ENCODE data around the gene INPP5A. TPM values are rescaled to one million over a fixed set of nuclear protein-coding genes. Genes with fewer than 3 reads are reported as not detected.

INPP5A gene
- total and polyA plus RNA-seq, 2 of the 13 experiments (the other 11 are each of a cell fraction or from before 2014, with no cell fraction given): 17.5 to 37.9 TPM

- FAIRE-seq: no peak
- H3K4me3 ChIP-seq (replicated peaks in 1 of 3; ENCODE audit: insufficient read depth in 1 of 3, low read depth in 2 of 3, low read length in 3 of 3): no peak overlapping the region
- no peak overlapping the region for H2AFZ ChIP-seq (ENCODE audit: low read length)
- POLR2A ChIA-PET: no interaction called here
- no peak overlapping the region for H3K4me2 ChIP-seq (ENCODE audit: low read depth, low read length)
- no peaks in the 10 kb centered on the region for H3K79me2 ChIP-seq (ENCODE audit: insufficient read depth, low read length)
- in situ Hi-C loops (cut with HindIII; ENCODE audit: extremely low pct_ligation_motif_present, low pct_unique_long_range_greater_than_20kb) (no loop called here), intact Hi-C loops (cut with micrococcal nuclease; ENCODE audit: unreplicated experiment) (no loop called here)
- CTCF ChIA-PET (ENCODE audit: low intra/inter-chr PET ratio, low total read pairs): interaction anchor here (2.3 kb wide), 1 partner anchor 138 kb away, joined by 9 read pairs; no protein-coding TSS in a partner anchor
- no peak overlapping the region for H3K9ac ChIP-seq (ENCODE audit: insufficient read depth, low read depth, low read length)
- peaks cover 15 to 67% of the 10 kb centered on the region in 2 experiments for H3K27me3 ChIP-seq (ENCODE audit: control insufficient read depth in 1 of 2, insufficient read depth in 2 of 2, low read length in 2 of 2)
- no peak for TF ChIP-seq PHF5A (CRISPR knock-in tag; IDR thresholded peaks at IDR 0.05; ENCODE audit: low read depth, unreplicated experiment)
- no peak for TF ChIP-seq SETDB1 (CRISPR knock-in tag; IDR thresholded peaks at IDR 0.05; ENCODE audit: borderline replicate concordance)
- TF ChIP-seq ZFP41 (CRISPR knock-in tag; IDR thresholded peaks at IDR 0.05; ENCODE audit: borderline replicate concordance): no peak
- TF ChIP-seq SRY (CRISPR knock-in tag; IDR thresholded peaks at IDR 0.05): no peak
- TF ChIP-seq GTF2F1 (IDR thresholded peaks at IDR 0.05; ENCODE audit: low read length): no peak
- no peak for TF ChIP-seq CBX1 (IDR thresholded peaks at IDR 0.05; ENCODE audit: low read depth)
- TF ChIP-seq SIX4 (CRISPR knock-in tag; IDR thresholded peaks at IDR 0.05): no peak
- no peak for TF ChIP-seq ZNF558 (CRISPR knock-in tag; IDR thresholded peaks at IDR 0.05; ENCODE audit: borderline replicate concordance)
- no peak for TF ChIP-seq ZSCAN22 (CRISPR knock-in tag; IDR thresholded peaks at IDR 0.05)
- H3K4me1 ChIP-seq (ENCODE audit: insufficient read depth, low read length): no peaks in the 10 kb centered on the region
- no peak for DNase-seq (ENCODE audit: low spot score)
- H3K36me3 ChIP-seq (replicated peaks in 1 of 2; ENCODE audit: control insufficient read depth in 1 of 2, insufficient read depth in 2 of 2, low read length in 2 of 2): no peaks in the 10 kb centered on the region
- no peak for ATAC-seq
- no peak overlapping the region for H3K27ac ChIP-seq (ENCODE audit: extremely low read length, insufficient read depth, low read length)
- BruUV-seq (replicated peaks): no TSS peak
- no peaks in the 10 kb centered on the region for H3K9me3 ChIP-seq (ENCODE audit: low read length)
- no peaks in the 10 kb centered on the region for H4K20me1 ChIP-seq (ENCODE audit: insufficient read depth, low read length)
- 35% methylated on average over 12 of the region's 17 CpGs for WGBS (ENCODE audit: low lambda C conversion rate)
Observed at GRCh38 chr10:132792796-132793195, 255.2 kb downstream of the INPP5A start.

- ATAC-seq: peak; percentile 41
- in situ Hi-C loops (cut with HindIII; ENCODE audit: extremely low pct_ligation_motif_present, low pct_unique_long_range_greater_than_20kb): no loop called here
- WGBS (ENCODE audit: low lambda C conversion rate): 5% methylated on average over 4 of the region's 9 CpGs
Observed at GRCh38 chr10:132793213-132793612, 255.6 kb downstream of the INPP5A start.

More at GRCh38 chr10:132793213-132793612, 255.6 kb downstream of the INPP5A start:
- Histone ChIP-seq H3K4me3 (replicated peaks in 1 of 3; ENCODE audit: insufficient read depth in 1 of 3, low read depth in 2 of 3, low read length in 3 of 3) (no peak overlapping the region), H3K9ac (ENCODE audit: insufficient read depth, low read depth, low read length) (no peak overlapping the region), H3K27ac (ENCODE audit: extremely low read length, insufficient read depth, low read length) (no peak overlapping the region), H3K27me3 (ENCODE audit: control insufficient read depth in 1 of 2, insufficient read depth in 2 of 2, low read length in 2 of 2) (peaks cover 13 to 65% of the 10 kb centered on the region in 2 experiments), H3K36me3 (replicated peaks in 1 of 2; ENCODE audit: control insufficient read depth in 1 of 2, insufficient read depth in 2 of 2, low read length in 2 of 2) (no peaks in the 10 kb centered on the region), H2AFZ (ENCODE audit: low read length) (no peak overlapping the region), H3K9me3 (ENCODE audit: low read length) (no peaks in the 10 kb centered on the region), H3K4me2 (ENCODE audit: low read depth, low read length) (no peak overlapping the region), H3K4me1 (ENCODE audit: insufficient read depth, low read length) (no peaks in the 10 kb centered on the region), H4K20me1 (ENCODE audit: insufficient read depth, low read length) (no peaks in the 10 kb centered on the region), H3K79me2 (ENCODE audit: insufficient read depth, low read length) (no peaks in the 10 kb centered on the region)
- FAIRE-seq (no peak), DNase-seq (ENCODE audit: low spot score) (no peak)
- intact Hi-C loops (cut with micrococcal nuclease; ENCODE audit: unreplicated experiment): no loop called here
- ChIA-PET POLR2A (no interaction called here), CTCF (ENCODE audit: low intra/inter-chr PET ratio, low total read pairs) (interaction anchor here (2.3 kb wide), 1 partner anchor 139 kb away, joined by 9 read pairs; no protein-coding TSS in a partner anchor)
- BruUV-seq (replicated peaks): no TSS peak
- TF ChIP-seq CTCF (CRISPR knock-in tag; IDR thresholded peaks at IDR 0.05) (peak; percentile 26; the same call in 1 of the 2 replicates), NBN (conservative IDR thresholded peaks at IDR 0.05) (no peak), ESRRA (CRISPR knock-in tag; IDR thresholded peaks at IDR 0.05; ENCODE audit: low read depth) (no peak), ARHGAP35 (CRISPR knock-in tag; IDR thresholded peaks at IDR 0.05; ENCODE audit: borderline replicate concordance) (no peak), ZNF260 (CRISPR knock-in tag; IDR thresholded peaks at IDR 0.05; ENCODE audit: borderline replicate concordance, low read depth) (no peak), CREB3 (CRISPR knock-in tag; IDR thresholded peaks at IDR 0.05) (no peak), STAG1 (CRISPR knock-in tag; IDR thresholded peaks at IDR 0.05) (peak; percentile 2; the same call in 1 of the 2 replicates), IRF1 (CRISPR knock-in tag; IDR thresholded peaks at IDR 0.05; ENCODE audit: low read depth) (no peak)

All from HepG2 (cell line).